Transverse colon (tissue), 4 donors: Measurements from ENCODE around the gene LUZP2.

Experiments
- CTCF ChIP-seq, 5 experiments: fragments of 200-600 bp in 3 of 5; fragments of 450-650 bp in 2 of 5; sonication (generic) in 3 of 5; IDR thresholded peaks; 1 replicate in 2 of 5; 2 replicates in 3 of 5; pipeline ENCODE4 v1.5.1; 2016 to 2017; ENCODE audit warnings: antibody characterized with exemption in 5 of 5, inconsistent platforms in 3 of 5, mild to moderate bottlenecking in 2 of 5, moderate library complexity in 1 of 5
- POLR2A ChIP-seq: fragments of 450-650 bp; IDR thresholded peaks from one replicate; pipeline ENCODE4 v1.6.1; 2016; ENCODE audit warnings: antibody characterized with exemption, mild to moderate bottlenecking, moderate library complexity
- POLR2AphosphoS5 ChIP-seq, 3 donors: sonication (generic); formaldehyde crosslinking; IDR thresholded peaks; one replicate each; pipeline ENCODE4 v1.6.1; 2016; ENCODE audit warnings: antibody characterized with exemption in 3 of 3

- no peak for TF ChIP-seq CTCF (IDR thresholded peaks at IDR 0.05)
- TF ChIP-seq POLR2A, result no peak
- no peak for TF ChIP-seq POLR2AphosphoS5 (IDR thresholded peaks at IDR 0.05)
These were observed 308.8 kb downstream of the LUZP2 start for GRCh38 chr11:24805671-24806070.
